Effector memory CD4-positive, alpha-beta T cell (primary cell): ENCODE measurements around the gene NXPE1.
"Not testable (repeated sequence)": the region's sequence is repeated elsewhere in the genome, so short reads cannot be mapped to it uniquely, and the experiment has no call there.

Experiments
- DNase-seq, 3 donors: peaks; one replicate each; pipeline ENCODE4 v3.0.0-alpha.2; 2020
- H3K27ac ChIP-seq: 2 replicates; pipeline ENCODE4 v1.7.0; 2013; ENCODE audit warnings: mild to moderate bottlenecking, low read length, moderate library complexity; ENCODE audit not compliant: insufficient read depth, poor library complexity, severe bottlenecking
- H3K27me3 ChIP-seq: replicated peaks from 2 replicates; pipeline ENCODE4 v1.7.0; 2013; ENCODE audit warnings: mild to moderate bottlenecking, low read length; ENCODE audit not compliant: insufficient read depth, control insufficient read depth, poor library complexity, severe bottlenecking
- H3K36me3 ChIP-seq: 2 replicates; pipeline ENCODE4 v1.7.0; 2013; ENCODE audit warnings: mild to moderate bottlenecking, low read length, moderate library complexity; ENCODE audit not compliant: control insufficient read depth, insufficient read depth
- H3K4me1 ChIP-seq: 2 replicates; pipeline ENCODE4 v1.7.0; 2013; ENCODE audit warnings: low read length, mild to moderate bottlenecking; ENCODE audit not compliant: control insufficient read depth, insufficient read depth, poor library complexity, severe bottlenecking
- H3K4me3 ChIP-seq: 2 replicates; pipeline ENCODE4 v1.7.0; 2013; ENCODE audit warnings: low read length, low read depth, mild to moderate bottlenecking; ENCODE audit not compliant: insufficient read depth, poor library complexity, severe bottlenecking
- H3K9me3 ChIP-seq: 2 replicates; pipeline ENCODE4 v1.7.0; 2013; ENCODE audit warnings: mild to moderate bottlenecking, low read length, moderate library complexity; ENCODE audit not compliant: control insufficient read depth
- total RNA-seq, 3 donors: gene quantifications; one replicate each; lab custom pipeline; 2026; lab: John Stamatoyannopoulos, UW

NXPE1 gene
- 0 to 0.17 (median 0) reads per million in 3 donors for total RNA-seq

DNA sequence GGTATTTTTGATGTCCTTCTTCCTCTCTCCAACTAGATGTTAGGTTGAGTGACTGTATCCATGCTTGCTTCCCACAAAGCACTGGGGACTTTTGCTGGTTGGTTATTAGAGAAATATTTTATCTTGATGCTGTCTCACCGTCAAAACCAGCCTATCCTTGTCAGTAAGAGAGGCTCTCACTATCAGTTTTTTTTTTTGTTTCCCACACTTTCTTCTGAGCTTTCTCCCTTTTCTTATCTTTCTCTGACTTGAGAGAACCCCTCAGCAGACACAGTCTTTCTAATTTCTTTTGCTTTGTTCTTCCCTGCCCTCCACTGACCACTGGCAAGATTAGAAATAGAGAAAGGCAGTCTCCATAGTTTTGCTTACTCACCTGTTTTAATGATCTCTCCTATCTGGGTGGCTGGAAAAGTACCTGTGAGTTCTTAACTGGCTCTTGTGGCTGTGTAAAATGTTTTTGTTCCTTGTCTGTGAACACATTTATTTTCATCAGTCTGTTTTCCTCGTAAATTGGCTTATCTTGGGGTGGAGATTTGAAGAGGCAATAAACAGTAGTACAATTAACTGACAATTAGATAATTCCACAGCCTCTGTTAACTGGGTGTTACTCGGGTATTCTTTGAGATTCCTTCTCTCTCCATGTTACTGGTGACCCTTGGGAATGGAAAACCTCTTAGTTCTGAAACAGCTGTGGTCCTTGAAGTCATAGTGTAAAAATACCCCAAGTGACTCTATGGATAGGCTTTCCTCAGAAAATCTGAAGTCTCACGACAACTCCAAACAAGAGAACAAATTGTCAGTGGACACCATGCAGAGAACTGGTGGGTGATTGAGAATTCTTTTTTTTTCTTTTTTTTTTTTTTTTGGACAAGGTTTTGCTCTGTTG, at the start of gene NXPE1:
Gene NXPE1 (minus strand): TSS at position 457 of the 886 bp plus-strand sequence. CDS start 8,680 bp downstream, outside the sequence.
- Histone ChIP-seq H3K27me3 (no peaks in the 10 kb centered on the region), H3K4me1 (no peaks in the 10 kb centered on the region)
- DNase-seq: no peak

DNA sequence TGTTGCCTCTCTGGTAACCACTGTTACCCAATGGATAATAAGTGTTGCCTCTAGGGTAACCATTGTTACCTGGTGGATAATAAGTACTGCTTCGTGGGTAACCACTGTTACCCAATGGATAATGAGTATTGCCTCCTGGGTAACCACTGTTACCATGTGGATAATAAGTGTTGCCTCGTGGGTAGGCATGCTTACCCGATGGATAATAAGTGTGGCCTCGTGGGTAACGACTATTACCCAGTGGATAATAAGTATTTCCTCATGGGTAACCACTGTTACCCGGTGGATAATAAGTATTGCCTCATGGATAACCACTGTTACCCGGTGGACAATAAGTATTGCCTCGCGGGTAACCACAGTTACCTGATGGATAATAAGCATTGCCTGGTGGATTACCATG, 49.7 kb upstream of the NXPE1 start:
- Histone ChIP-seq H3K4me3 (no peak overlapping the region), H3K36me3 (no peaks in the 10 kb centered on the region), H3K9me3 (no peaks in the 10 kb centered on the region), H3K27ac (no peak overlapping the region), H3K4me1 (no peaks in the 10 kb centered on the region), H3K27me3 (no peaks in the 10 kb centered on the region)
- DNase-seq: no peak

More for the DNA sequence above, at the start of gene NXPE1:
- H3K27ac ChIP-seq: no peak within 1 kb of the TSS
- H3K36me3 ChIP-seq: no peaks in the 10 kb centered on the region
- H3K4me3 ChIP-seq: no peak within 1 kb of the TSS
- H3K9me3 ChIP-seq: no peaks in the 10 kb centered on the region

DNA sequence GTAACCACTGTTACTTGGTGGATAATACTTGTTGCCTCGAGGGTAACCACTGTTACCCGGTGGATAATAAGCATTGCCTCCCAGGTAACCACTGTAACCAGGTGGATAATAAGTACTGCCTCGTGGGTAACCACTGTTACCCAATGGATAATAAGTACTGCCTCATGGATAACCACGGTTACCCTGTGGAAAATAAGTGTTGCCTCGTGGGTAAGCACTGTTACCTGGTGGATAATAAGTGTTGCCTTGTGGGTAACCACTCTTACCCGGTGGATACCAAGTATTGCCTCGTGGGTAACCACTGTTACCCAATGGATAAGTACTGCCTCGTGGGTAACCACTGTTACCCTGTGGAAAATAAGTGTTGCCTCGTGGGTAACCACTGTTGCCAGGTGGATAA, 48.9 kb upstream of the NXPE1 start:
- not testable (repeated sequence) for H3K27ac ChIP-seq, DNase-seq, H3K36me3 ChIP-seq, H3K4me3 ChIP-seq, H3K9me3 ChIP-seq, H3K4me1 ChIP-seq, H3K27me3 ChIP-seq

DNA sequence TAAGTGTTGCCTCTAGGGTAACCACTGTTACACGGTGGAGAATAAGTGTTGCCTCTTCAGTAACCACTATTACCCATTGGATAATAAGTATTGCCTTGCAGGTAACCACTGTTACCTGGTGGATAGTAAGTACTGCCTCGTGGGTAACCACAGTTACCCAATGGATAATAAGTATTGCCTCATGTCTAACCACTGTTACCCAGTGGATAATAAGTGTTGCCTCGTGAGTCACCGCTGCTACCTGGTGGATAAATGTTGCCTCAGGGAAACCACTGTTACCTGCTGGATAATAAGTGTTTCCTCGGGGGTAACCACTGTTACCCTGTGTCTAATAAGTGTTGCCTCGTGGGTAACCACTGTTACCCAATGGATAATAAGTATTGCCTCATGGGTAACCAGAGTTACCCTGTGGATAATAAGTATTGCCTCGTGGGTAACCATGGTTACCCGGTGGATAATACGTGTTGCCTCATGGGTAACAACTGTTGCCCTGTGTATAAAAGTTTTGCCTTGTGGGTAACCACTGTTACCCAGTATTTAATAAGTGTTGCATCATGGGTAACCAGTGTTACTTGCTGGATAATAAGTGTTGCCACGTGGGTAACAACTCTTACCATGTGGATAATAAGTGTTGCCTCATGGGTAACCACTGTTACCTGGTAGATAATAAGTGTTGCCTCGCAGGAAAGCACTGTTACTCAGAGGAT, 48.2 kb upstream of the NXPE1 start:
- no peak for DNase-seq
- H3K36me3 ChIP-seq: no peaks in the 10 kb centered on the region

DNA sequence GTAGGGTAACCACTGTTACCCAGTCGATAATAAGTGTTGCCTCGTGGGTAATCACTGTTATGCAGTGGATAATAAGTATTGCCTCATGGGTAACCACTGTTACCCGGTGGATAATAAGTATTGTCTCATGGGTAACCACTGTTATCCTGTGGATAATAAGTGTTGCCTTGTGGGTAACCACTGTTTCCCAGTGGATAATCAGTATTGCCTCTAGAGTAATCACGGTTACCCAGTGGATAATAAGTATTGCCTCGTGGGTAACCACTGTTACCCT, 47.1 kb upstream of the NXPE1 start:
- not testable (repeated sequence) for DNase-seq, H3K27ac ChIP-seq, H3K36me3 ChIP-seq, H3K27me3 ChIP-seq, H3K4me1 ChIP-seq, H3K4me3 ChIP-seq, H3K9me3 ChIP-seq

More for the DNA sequence above, 48.2 kb upstream of the NXPE1 start:
- Histone ChIP-seq H3K4me1 (no peaks in the 10 kb centered on the region), H3K27me3 (no peaks in the 10 kb centered on the region), H3K4me3 (no peak overlapping the region), H3K9me3 (no peaks in the 10 kb centered on the region), H3K27ac (no peak overlapping the region)

DNA sequence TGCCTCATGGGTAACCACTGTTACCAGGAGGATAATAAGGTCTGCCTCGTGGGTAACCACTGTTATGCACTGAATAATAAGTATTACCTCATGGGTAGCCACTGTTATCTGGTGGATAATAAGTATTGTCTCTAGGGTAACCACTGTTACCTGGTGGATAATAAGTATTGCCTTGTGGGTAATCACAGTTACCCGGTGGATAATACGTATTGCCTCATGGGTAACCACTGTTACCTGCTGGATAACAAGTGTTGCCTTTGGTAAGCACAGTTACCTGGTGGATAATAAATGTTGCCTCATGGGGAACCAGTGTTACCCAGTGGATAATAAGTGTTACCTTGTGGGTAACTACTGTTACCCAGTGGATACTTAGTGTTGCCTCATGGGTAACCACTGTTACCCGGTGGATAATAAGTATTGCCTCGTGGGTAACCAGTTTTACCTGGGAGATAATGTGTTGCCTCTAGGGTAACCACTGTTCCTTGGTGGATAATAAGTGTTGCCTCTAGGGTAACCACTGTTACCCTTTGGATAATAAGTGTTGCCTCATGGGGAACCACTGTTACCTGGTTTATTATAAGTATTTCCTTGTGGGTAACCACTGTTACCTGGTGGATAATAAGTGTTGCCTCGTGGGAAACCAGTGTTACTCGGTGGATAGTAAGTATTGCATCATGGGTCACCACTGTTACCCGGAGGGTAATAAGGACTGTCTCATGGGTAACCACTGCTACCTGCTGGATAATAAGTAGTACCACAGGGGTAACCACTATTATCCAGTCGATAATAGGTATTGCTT, 46.5 kb upstream of the NXPE1 start:
- no peaks in the 10 kb centered on the region for H3K36me3 ChIP-seq
- no peaks in the 10 kb centered on the region for H3K9me3 ChIP-seq
- no peaks in the 10 kb centered on the region for H3K4me1 ChIP-seq
- no peak overlapping the region for H3K4me3 ChIP-seq
- no peak for DNase-seq
- no peak overlapping the region for H3K27ac ChIP-seq
- H3K27me3 ChIP-seq: no peaks in the 10 kb centered on the region

DNA sequence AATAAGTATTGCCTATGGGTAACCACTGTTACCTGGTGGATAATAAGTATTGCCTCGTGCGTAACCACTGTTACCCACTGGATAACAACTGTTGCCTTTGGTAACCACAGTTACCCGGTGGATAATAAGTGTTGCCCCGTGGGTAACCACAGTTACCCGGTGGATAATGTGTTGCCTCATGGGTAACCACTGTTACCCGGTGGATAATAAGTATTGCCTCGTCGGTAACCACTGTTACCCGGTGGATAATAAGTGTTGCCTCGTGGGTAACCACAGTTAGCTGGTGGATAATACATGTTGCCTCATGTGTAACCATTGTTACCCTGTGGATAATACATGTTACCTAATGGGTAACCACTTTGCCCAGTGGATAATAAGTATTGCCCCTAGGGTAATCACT, 45.7 kb upstream of the NXPE1 start:
- no peak for DNase-seq
- no peaks in the 10 kb centered on the region for H3K9me3 ChIP-seq

DNA sequence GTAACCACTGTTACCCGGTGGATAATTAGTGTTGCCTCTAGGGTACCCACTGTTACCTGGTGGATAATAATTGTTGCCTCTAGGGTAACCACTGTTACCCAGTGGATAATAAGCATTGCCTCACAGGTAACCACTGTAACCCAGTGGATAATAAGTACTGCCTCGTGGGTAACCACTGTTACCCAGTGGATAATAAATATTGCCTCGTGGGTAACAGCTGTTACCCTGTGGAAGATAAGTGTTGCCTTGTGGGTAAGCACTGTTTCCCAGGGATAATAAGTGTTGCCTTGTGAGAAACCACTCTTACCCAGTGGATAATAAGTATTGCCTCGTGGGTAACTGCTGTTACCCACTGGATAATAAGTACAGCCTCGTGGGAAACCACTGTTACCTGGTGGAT, 45.2 kb upstream of the NXPE1 start:
- Histone ChIP-seq H3K27ac (no peak overlapping the region), H3K27me3 (no peaks in the 10 kb centered on the region), H3K4me1 (no peaks in the 10 kb centered on the region), H3K36me3 (no peaks in the 10 kb centered on the region), H3K9me3 (no peaks in the 10 kb centered on the region), H3K4me3 (no peak overlapping the region)
- DNase-seq: no peak

More for the DNA sequence above, 45.7 kb upstream of the NXPE1 start:
- Histone ChIP-seq H3K4me1 (no peaks in the 10 kb centered on the region), H3K27ac (no peak overlapping the region), H3K27me3 (no peaks in the 10 kb centered on the region), H3K36me3 (no peaks in the 10 kb centered on the region), H3K4me3 (no peak overlapping the region)

DNA sequence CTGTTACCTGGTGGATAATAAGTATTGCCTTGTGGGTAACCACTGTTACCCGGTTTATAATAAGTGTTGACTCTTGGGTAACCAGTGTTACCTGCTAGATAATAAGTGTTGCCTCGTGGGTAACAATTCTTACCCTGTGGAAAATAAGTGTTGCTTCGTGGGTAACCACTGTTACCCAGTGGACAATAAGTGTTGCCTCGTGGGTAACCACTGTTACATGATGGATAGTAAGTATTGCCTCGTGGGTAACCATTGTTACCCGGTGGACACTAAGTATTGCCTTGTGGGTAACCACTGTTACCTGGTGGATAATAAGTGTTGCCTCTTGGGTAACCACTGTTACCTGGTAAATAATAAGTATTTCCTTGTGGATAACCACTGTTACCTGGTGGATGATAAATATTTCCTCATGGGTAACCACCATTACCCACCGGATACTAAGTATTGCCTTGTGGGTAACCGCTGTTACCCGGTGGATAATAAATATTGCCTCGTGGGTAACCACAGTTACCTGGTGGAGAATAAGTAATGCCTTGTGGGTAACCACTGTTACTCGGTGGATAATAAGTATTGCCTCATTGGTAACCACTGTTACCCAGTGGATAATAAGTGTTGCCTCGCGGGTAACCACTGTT, 44.6 kb upstream of the NXPE1 start:
- H3K9me3 ChIP-seq: no peaks in the 10 kb centered on the region
- H3K4me3 ChIP-seq: no peak overlapping the region
- no peaks in the 10 kb centered on the region for H3K4me1 ChIP-seq
- DNase-seq: no peak
- H3K27ac ChIP-seq: no peak overlapping the region
- H3K36me3 ChIP-seq: no peaks in the 10 kb centered on the region
- H3K27me3 ChIP-seq: no peaks in the 10 kb centered on the region
